Right ventricle myocardium superior (tissue), 1 donor: ENCODE data around the gene DNAI7. TPM values are rescaled to one million over a fixed set of nuclear protein-coding genes. Genes with fewer than 3 reads are reported as not detected.

Source experiments
- ATAC-seq: fragments of 200-7000 bp; cut with Tn5 transposase; one replicate; pipeline ENCODE4 v1.9.1; 2020; ENCODE audit warnings: mild to moderate bottlenecking; ENCODE audit not compliant: poor library complexity
- DNase-seq: peaks from one replicate; pipeline ENCODE4 v3.0.0-alpha.2; 2020
- intact Hi-C: fragments of 100-400 bp; cut with DNase I; formaldehyde crosslinking; loops from one replicate; pipeline ENCODE4 v1.11.2; 2022
- total RNA-seq: library from RNA; stranded (reverse); fragmentation: NEBNext Ultra II Directional; extraction: Animal tissue kit (Norgen Biotek cat#: 25700); gene quantifications from one replicate; pipeline ENCODE4 v1.2.1, GENCODE V29; 2021
- donor health status: DM: no; HTN: yes; CAD: no; lungs with severe emphysema.

The DNAI7 gene
- total RNA-seq, 1 donor from 2014 or later: 1.7 TPM

- ATAC-seq (peak; percentile 31), DNase-seq (no peak)
- intact Hi-C loops: no loop called here
These were observed 8.1 kb downstream of the DNAI7 start for GRCh38 chr12:25186788-25187402.

DNA sequence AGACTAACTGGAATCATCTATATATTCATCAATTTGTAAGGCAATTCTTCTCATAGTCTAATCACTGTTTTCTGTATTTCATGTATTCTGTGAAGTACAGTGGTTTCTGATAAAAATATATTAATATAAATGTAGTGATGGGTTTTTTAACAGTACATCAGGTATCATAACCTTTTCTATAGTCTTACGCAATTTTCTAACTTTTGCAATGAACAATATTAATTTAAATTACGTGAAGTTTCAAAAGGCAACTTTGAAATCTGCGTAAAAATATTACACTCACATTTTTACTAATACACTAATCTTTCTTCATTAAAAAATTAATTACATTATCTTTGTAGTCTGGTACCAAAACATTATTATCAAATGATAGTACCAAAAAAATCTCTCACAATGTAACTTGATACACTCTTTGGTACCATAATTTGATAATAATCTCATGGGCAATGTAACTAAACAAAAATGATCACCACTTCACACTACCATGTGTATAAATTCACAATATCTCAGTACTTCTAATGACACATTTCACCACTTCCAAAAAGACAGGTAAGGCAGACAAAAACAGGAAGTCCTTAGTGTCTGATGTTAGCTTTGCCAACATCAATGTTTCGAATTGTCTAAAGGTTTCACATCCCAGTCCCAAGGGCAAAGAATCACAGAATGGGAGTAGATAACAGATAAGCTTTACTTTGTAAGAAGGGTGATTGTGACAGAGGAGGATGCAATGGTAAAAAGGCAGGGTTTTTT lies 8.7 kb downstream of the DNAI7 start:
- intact Hi-C loops: no loop called here
- no peak for DNase-seq
- no peak for ATAC-seq

GRCh38 chr12:25184132-25184531 lies 10.8 kb downstream of the DNAI7 start:
- no peak for DNase-seq
- intact Hi-C loops: no loop called here
- ATAC-seq: no peak

DNA sequence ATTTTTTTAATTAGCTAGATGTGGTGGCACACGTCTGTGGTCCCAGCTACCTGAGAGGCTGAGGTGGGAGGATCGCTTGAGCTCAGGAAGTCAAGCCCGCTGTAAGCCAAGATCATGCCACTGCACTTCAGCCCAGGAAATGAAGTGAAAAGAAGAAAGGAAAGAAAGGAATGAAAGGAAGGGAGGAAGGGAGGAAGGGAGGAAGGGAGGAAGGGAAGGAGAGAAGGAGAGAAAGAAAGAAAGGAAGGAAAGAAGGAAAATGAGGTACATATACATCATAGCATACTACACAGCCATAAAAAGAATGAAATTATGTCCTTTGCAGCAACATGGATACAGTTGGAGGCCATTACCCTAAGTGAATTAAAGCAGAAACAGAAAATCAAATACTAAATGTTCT lies 12.2 kb downstream of the DNAI7 start:
- ATAC-seq (no peak), DNase-seq (no peak)
- intact Hi-C loops: no loop called here

DNA sequence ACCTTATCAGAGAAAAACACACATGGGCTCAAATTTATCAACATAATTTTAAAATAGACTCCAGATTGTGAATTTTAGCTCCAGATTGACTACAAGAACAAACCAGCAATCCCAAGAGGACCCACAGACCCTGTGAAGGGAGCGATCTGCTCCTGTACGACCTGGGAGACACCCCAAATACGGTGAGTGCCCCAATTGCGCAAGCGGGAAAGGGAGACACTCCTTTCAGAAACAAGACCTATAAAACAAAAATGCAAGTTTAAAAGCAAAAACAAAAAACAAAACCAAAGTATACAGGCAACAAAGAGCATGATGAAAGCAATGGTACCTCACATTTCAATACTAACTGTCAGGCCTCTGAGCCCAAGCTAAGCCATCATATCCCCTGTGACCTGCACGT lies 32.1 kb downstream of the DNAI7 start:
- DNase-seq (no peak), ATAC-seq (no peak)
- intact Hi-C loops: no loop called here

DNA sequence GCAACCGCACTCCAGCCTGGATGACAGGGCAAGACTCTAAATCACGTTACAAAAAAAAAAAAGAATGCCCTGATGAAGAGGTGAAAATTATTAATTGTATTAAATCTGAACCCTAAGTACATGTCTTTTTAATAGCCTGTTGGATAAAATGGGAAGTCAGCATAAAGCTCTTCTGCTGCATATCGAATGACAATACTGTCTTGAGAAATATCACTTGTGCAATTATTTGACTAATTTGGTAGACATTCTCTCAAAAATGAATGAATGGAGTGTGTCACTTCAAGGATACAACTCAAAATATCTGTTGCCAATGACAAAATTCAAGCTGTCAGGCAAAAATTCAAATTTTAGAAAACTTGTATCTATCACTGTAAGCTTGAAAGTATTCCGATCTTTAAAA lies 38.9 kb downstream of the DNAI7 start:
- ATAC-seq: no peak
- no peak for DNase-seq
- intact Hi-C loops: no loop called here

GRCh38 chr12:25155022-25155576 lies 39.9 kb downstream of the DNAI7 start:
- no peak for ATAC-seq
- intact Hi-C loops: no loop called here

GRCh38 chr12:25152055-25152454 lies 42.9 kb downstream of the DNAI7 start:
- no peak for DNase-seq
- intact Hi-C loops: no loop called here
- no peak for ATAC-seq

More at GRCh38 chr12:25155022-25155576, 39.9 kb downstream of the DNAI7 start:
- no peak for DNase-seq

- ATAC-seq: peak; percentile 29
- no peak for DNase-seq
- intact Hi-C loops: no loop called here
These were observed 43.5 kb downstream of the DNAI7 start for GRCh38 chr12:25151476-25151875.

DNA sequence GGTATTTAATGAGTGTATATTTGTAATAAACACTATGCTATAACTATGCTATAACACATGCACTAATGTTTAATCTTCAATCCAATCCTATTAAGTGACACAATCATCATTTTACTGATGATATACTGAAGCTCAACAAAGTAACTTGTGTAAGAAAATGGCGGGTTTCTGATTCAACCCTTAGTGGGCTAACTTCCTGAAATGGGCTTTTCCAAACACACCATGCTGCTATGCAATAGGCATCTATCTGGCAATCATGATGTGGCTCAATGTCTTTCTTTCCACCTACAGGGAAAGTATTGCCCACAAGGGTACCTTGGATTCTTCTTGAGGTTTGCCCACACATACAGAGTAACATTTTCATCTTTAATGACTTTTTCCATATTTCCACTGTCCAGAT lies 48.3 kb downstream of the DNAI7 start:
- DNase-seq: no peak
- no peak for ATAC-seq
- intact Hi-C loops: no loop called here

GRCh38 chr12:25135531-25136154 lies 59.3 kb downstream of the DNAI7 start:
- intact Hi-C loops: no loop called here

GRCh38 chr12:25131270-25131669 lies 63.7 kb downstream of the DNAI7 start:
- no peak for ATAC-seq
- intact Hi-C loops: no loop called here
- no peak for DNase-seq

More at GRCh38 chr12:25135531-25136154, 59.3 kb downstream of the DNAI7 start:
- DNase-seq (no peak), ATAC-seq (no peak)

GRCh38 chr12:25130741-25131188 lies 64.2 kb downstream of the DNAI7 start:
- DNase-seq: no peak
- no peak for ATAC-seq
- intact Hi-C loops: no loop called here

DNA sequence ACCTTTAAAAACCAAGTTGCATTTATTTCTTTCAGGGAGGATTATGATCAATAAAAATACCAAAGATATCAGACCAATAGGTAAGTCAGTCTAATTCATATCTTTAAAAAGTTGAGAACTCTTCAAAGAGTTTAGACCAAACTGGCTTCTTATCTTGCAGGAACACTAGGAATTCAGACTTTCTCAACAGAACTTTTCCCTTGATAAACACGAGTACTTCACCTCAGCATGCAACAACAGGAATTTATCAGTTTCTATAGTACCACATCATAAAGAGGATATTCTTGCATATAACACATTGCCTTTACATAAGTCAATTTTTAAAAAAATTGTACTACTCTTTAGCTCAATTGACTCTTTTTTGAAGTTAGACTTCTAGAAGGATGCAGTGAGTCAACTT lies 68.2 kb downstream of the DNAI7 start:
- DNase-seq (no peak), ATAC-seq (no peak)
- intact Hi-C loops: loop anchor here (5.0 kb wide), 1 partner anchor 134 kb away; no protein-coding TSS in a partner anchor

GRCh38 chr12:25126101-25126500 lies 68.9 kb downstream of the DNAI7 start:
- intact Hi-C loops: loop anchor here (5.0 kb wide), 1 partner anchor 134 kb away; no protein-coding TSS in a partner anchor
- ATAC-seq (no peak), DNase-seq (no peak)

- intact Hi-C loops: no loop called here
- no peak for ATAC-seq
These were observed 70.5 kb downstream of the DNAI7 start for GRCh38 chr12:25124493-25124892.

DNA sequence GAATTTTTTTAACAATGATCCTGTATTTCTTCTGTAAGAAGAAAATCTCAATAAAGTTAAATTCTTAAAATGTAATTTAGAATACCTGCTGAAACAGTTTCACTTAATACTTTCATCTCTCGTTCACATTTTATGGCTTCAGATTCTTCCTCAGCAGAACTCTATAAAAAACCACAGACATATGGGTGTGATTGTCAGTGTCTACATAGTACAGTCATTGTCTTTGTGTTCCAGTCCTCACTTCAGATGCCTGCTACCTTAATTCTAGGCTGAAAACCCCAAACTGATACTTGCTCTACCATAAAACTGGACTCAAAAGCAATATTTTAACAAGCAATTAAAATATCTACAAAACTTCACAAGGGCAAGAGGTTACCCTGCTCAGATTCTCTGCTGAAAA lies 71.8 kb downstream of the DNAI7 start:
- DNase-seq (no peak), ATAC-seq (no peak)
- intact Hi-C loops: no loop called here

More at GRCh38 chr12:25124493-25124892, 70.5 kb downstream of the DNAI7 start:
- no peak for DNase-seq

GRCh38 chr12:25121916-25122315 lies 73.0 kb downstream of the DNAI7 start:
- ATAC-seq: no peak
- intact Hi-C loops: no loop called here
- DNase-seq: no peak

GRCh38 chr12:25121110-25121509 lies 73.8 kb downstream of the DNAI7 start:
- intact Hi-C loops: no loop called here
- DNase-seq: no peak
- ATAC-seq: no peak
